Left renal cortex interstitium (tissue), 4 donors: Measurements from ENCODE around the gene DNAJC6. TPM values are rescaled to one million over a fixed set of nuclear protein-coding genes. Genes with fewer than 3 reads are reported as not detected.
"Not testable (repeated sequence)": the region's sequence is repeated elsewhere in the genome, so short reads cannot be mapped to it uniquely, and the experiment has no call there.

Experiments used
- DNase-seq, 4 donors: peaks; one replicate each; pipeline ENCODE4 v3.0.0-alpha.2; 2013; ENCODE audit warnings: low read depth in 4 of 4, low spot score in 2 of 4, missing footprints in 1 of 4
- polyA plus RNA-seq, 4 donors: library from polyadenylated mRNA; unstranded; fragments of 120-200 nt; gene quantifications; one replicate each; pipeline ENCODE4 v1.2.1, GENCODE V29; 2013; ENCODE audit not compliant: insufficient read length in 4 of 4

The DNAJC6 gene
- polyA plus RNA-seq, 4 donors: 4.8 to 6.8 (median 6.2) TPM

GRCh38 chr1:65355031-65355712 lies 45.8 kb downstream of the DNAJC6 start:
- no peak for DNase-seq

- DNase-seq: no peak
Observed at GRCh38 chr1:65357291-65357960, 48.1 kb downstream of the DNAJC6 start.

- DNase-seq: no peak
Observed at GRCh38 chr1:65359888-65360287, 50.5 kb downstream of the DNAJC6 start.

- no peak for DNase-seq
Observed at GRCh38 chr1:65360648-65361047, 51.3 kb downstream of the DNAJC6 start.

DNA sequence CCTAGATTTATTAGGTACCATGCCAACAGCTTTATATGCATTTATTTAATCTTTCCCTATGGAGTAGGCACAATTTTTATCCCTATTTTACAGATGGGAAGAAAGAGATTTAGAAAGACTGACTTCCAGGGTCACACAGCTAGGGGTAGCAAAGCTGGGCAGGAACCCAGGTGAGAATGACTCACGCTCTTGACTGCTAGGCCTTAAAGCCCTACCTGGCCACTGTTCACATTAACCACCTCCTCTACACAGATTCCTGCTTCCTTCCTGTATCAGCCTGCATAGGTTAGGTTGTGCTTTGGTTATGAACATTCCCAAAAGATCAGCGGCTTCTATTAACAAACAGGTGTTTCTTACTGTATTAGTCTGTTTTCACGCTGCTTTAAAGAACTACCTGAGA lies 53.2 kb downstream of the DNAJC6 start:
- no peak for DNase-seq

DNA sequence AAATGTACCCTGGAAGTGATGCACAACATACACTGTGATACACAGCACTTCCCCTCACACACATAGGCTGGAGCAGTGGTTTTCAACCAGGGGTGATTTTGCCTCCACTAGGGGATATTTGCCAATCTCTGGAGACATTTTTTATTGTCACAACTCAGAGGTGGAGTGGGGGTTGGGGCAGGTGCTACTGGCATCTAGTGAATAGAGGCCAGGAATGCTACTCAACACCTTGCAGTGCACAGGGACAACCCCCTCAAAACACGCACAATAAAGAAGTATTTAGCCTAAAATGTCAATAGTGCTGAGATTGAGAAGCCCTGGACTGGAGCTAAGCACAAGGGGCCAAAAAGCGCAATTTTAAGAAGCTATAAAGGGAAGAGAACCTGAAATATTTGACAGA lies 54.1 kb downstream of the DNAJC6 start:
- DNase-seq: no peak

DNA sequence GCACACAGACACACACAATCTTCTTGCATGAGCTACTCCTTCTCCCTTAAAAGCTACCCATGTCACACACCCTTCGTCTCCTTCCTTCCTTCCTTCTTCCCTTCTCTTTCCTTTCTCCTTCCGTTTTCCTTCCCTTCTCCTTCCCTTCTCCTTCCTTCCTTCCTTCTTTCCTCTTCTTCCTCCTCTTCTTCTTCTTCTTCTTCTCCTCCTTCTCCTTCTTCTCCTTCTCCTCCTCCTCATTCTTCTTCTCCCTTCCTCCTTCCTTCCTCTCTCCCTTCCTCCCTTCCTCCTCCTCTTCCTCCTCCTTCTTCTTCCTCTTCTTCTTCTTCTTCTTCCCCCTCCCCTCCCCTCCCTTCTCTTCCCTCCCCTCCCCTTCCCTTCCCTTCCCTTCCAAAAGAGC lies 59.1 kb downstream of the DNAJC6 start:
- no peak for DNase-seq

GRCh38 chr1:65371544-65371943 lies 62.2 kb downstream of the DNAJC6 start:
- DNase-seq: no peak

- no peak for DNase-seq
Observed at GRCh38 chr1:65372557-65372956, 63.2 kb downstream of the DNAJC6 start.

DNA sequence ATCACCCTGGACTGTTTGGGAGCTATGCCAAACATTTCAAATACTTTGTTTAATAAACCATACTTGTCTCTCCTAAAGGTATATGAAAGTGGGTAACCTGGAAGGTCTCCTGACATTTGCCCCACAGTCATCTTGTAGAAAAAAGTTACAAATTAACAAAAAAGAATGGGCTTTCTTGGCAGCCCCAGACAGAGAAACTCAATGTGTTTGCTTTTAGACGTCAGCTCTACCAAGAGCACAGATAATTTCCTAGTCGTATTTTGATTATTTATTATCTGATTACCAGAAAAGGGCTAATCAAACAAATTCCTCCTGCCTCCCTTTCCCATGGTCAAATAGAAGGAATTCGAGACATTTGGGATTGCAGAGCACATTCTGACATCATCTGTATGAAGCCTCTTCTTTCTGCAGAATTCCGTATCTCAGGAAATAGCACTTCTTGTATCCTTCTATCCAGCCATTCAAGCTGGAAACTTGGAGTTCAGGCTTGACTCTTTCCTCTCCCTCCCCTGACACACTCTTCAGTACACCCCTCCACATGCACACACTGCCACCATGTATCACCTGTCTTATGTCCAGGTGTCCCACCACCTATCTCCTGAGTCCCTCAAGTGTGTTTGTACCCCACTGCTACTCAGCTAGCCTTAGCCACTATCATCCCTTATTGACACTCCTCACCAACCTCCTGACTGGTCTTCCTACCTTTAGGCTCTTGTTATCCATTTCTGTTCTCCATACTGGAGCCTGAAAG lies 68.3 kb downstream of the DNAJC6 start:
- DNase-seq: no peak

- DNase-seq: no peak
Observed at GRCh38 chr1:65378247-65378946, 69.1 kb downstream of the DNAJC6 start.

DNA sequence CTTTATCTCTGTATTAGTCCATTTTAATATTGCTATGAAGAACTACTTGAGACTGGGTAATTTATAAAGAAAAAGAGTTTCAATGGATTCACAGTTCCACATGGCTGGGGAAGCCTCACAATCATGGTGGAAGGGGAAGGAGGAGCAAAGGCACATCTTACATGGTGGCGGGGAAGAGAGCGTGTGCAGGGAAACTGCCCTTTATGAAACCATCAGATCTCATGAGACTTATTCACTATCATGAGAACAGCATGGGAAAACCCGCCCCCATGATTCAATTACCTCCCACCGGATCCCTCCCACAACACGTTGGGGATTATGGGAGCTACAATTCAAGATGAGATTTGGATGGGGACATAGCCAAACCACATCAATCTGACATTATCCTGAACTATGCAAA lies 75.1 kb downstream of the DNAJC6 start:
- not testable (repeated sequence) for DNase-seq

DNA sequence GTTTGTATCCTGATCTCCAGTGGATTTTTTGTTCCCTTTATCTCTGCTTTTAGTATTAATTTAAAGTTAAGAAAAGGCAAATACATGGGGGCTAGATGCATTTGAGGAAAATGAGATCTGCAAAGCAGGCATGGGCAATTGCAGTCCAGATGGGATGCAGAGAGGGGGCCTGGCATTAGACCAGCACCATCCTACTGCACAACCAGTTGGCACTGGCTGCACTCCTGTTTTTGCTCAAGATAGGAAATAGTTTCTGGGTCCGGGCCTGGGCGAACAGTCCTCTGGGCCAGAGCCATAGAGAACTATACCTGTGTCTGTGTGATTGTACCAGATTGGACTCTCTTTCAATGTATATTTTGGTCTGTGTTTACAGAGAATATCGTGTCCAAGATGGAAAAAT lies 77.1 kb downstream of the DNAJC6 start:
- DNase-seq: no peak

- no peak for DNase-seq
Observed at GRCh38 chr1:65387821-65388220, 78.5 kb downstream of the DNAJC6 start.

DNA sequence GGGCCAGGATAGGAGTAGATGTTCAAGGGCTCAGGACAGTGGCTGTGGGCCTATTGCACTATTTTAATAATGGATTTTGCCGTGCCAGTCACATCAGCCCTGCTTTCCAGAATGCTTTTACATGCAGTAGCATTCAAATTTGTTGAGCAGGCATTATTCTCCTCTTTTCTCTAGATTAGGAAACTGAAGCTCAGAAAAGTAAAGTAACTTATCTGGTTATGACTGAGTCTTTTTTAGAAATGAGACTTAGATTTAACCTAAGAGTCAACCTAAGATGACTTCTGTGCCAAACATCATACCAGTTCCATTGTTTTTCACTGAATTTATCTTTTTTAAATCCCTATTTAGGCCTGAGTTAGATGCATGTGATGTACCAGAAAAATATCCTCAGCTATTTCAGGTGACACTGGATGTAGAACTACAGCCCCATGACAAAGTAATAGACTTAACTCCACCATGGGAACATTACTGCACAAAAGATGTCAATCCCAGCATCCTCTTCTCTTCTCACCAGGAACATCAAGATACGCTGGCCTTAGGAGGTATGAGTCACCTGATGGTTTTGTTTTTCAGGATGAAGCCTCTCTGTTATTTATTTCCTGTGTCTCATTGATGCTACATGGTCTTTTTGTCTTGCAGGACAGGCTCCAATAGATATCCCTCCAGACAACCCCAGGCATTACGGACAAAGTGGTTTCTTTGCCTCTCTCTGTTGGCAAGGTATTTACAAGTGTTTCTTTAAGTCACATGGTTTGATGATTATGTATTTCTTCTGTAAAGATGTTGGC lies 79.8 kb downstream of the DNAJC6 start:
- no peak for DNase-seq

- DNase-seq: no peak
Observed at GRCh38 chr1:65392497-65392896, 83.2 kb downstream of the DNAJC6 start.

- no peak for DNase-seq
Observed at GRCh38 chr1:65393347-65393746, 84.0 kb downstream of the DNAJC6 start.

DNA sequence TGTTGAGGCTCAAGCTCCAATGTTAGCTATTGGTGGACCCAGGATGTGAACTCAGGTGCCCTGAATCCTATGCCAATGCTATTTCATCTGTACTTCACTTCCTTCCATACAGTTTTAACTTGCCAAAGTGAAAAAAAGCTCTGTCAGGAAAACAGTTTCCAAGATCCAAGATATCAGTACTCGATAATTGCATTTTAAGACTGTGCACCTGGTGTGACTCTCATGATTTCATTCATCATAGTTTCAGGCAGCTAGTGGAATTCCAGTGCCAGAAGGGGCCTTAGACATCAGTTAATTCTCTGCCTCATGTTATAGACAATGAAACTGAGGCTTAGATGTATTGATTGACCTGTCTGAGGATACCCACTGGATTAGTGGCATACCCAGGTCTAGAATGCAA lies 84.6 kb downstream of the DNAJC6 start:
- no peak for DNase-seq

DNA sequence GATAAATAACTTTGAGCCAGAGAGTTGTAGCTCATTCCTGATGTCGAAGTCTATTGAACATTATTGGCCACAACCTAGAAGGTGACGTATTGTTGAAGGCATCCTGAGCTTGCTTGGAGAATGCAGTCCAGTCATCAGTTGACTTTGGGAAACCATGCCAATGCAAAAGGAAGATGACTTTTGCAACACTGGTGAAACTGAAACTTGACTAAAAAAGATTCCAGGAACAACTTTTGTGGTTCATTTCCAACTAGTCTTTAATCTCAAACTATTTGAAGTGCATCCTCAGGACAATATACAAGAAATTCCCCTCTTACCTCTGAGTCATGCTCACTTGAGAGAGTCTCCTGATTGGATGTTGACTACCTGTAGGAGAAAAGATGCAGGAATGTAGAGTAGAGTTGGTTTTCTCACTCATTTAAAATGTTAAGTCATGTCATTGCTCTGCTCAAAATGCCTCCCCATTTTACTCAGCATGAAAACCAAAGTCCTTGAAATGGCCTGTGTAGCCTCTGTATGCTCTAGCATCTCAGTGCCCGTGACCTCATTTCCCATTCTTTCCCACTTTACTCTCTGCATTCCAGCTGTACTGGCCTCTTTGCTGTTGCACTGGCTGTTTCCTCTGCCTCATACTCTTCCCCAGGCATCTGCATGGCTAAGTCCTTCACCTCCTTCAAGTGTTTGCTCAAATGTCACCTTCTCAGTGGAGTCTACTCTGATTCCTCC lies 86.7 kb downstream of the DNAJC6 start:
- no peak for DNase-seq

GRCh38 chr1:65398083-65398482 lies 88.7 kb downstream of the DNAJC6 start:
- DNase-seq: no peak
